Transverse colon (tissue), 4 donors: ENCODE data around the gene CEACAM19. TPM values are rescaled to one million over a fixed set of nuclear protein-coding genes. Genes with fewer than 3 reads are reported as not detected.
A peak's percentile ranks its signal among the peaks of the same experiment; 100 is the strongest.

Experiments
- DNase-seq: peaks from one replicate; pipeline ENCODE4 v3.0.0-alpha.2; 2019
- H3K27ac ChIP-seq, 4 donors: fragments of 200-600 bp; sonication (generic); 2 replicates each; pipeline ENCODE4 v1.5.1; 2016 to 2018; ENCODE audit warnings: inconsistent platforms in 4 of 4
- H3K27me3 ChIP-seq: fragments of 200-600 bp; sonication (generic); 2 replicates; pipeline ENCODE4 v1.5.1; 2017; ENCODE audit warnings: inconsistent platforms
- H3K36me3 ChIP-seq, 4 donors: fragments of 200-600 bp; sonication (generic); 2 replicates each; pipeline ENCODE4 v1.5.1; 2017 to 2019; ENCODE audit warnings: inconsistent platforms in 4 of 4
- H3K4me1 ChIP-seq, 4 donors: fragments of 200-600 bp; sonication (generic); 2 replicates each; pipeline ENCODE4 v1.5.1; 2017 to 2020; ENCODE audit warnings: inconsistent platforms in 4 of 4
- H3K4me3 ChIP-seq, 4 donors: fragments of 200-600 bp; sonication (generic); 1 replicate in 1 of 4; 2 replicates in 3 of 4; pipeline versions ENCODE4 v1.5.1 to v1.6.1; 2017 to 2019; ENCODE audit warnings: inconsistent platforms in 4 of 4
- H3K9me3 ChIP-seq, 2 donors: fragments of 200-600 bp; sonication (generic); 2 replicates each; pipeline ENCODE4 v1.5.1; 2017 to 2019; ENCODE audit warnings: inconsistent platforms in 2 of 2
- CTCF ChIP-seq, 5 experiments: fragments of 200-600 bp in 3 of 5; fragments of 450-650 bp in 2 of 5; sonication (generic) in 3 of 5; IDR thresholded peaks; 1 replicate in 2 of 5; 2 replicates in 3 of 5; pipeline ENCODE4 v1.5.1; 2016 to 2017; ENCODE audit warnings: antibody characterized with exemption in 5 of 5, inconsistent platforms in 3 of 5, mild to moderate bottlenecking in 2 of 5, moderate library complexity in 1 of 5
- EP300 ChIP-seq: sonication (generic); formaldehyde crosslinking; IDR thresholded peaks from one replicate; pipeline ENCODE4 v1.6.1; 2017; ENCODE audit warnings: antibody characterized with exemption, low read depth
- POLR2A ChIP-seq: fragments of 450-650 bp; IDR thresholded peaks from one replicate; pipeline ENCODE4 v1.6.1; 2016; ENCODE audit warnings: antibody characterized with exemption, mild to moderate bottlenecking, moderate library complexity
- POLR2AphosphoS5 ChIP-seq, 3 donors: sonication (generic); formaldehyde crosslinking; IDR thresholded peaks; one replicate each; pipeline ENCODE4 v1.6.1; 2016; ENCODE audit warnings: antibody characterized with exemption in 3 of 3
- WGBS, 2 donors: methylation state at CpG; one replicate each; pipeline ENCODE4 v1.1.5; 2018; ENCODE audit warnings: low coverage in 1 of 2; 5-methylcytosine and 5-hydroxymethylcytosine counted together
- in situ Hi-C, 4 donors: fragments of 200-750 bp; cut with MboI; loops; one replicate each; pipeline versions ENCODE4 v1.15.0 to v1.15.1; 2017; ENCODE audit warnings: low sequenced_read_pairs in 3 of 4, low pct_ligation_motif_present in 1 of 4, low pct_unique_long_range_greater_than_20kb in 1 of 4
- intact Hi-C: fragments of 100-400 bp; cut with DNase I; formaldehyde crosslinking; loops from one replicate; pipeline ENCODE4 v1.15.1; 2023; ENCODE audit warnings: low total_unique reads
- total RNA-seq, 4 donors: library from RNA; depleted of rRNA; stranded (reverse); fragments of >200 nt; gene quantifications; one replicate each; pipeline ENCODE4 v1.1.0, GENCODE V29; 2016

CEACAM19 gene
- total RNA-seq, 4 donors from 2014 or later, result 3.8 to 19.1 (median 9.9) TPM

GRCh38 chr19:44657211-44657921 is 13.9 kb upstream of the CEACAM19 start:
- 41% methylated on average over 25 of the region's 25 CpGs; no CpG with 5 or more reads in 1 of the 2 donors for WGBS, 2 donors
- in situ Hi-C loops, result loop anchor here in 3 of 4 donors (5.0 to 10.0 kb wide), 2 partner anchors 83 to 85 kb away; no protein-coding TSS in a partner anchor
- no peaks in the 10 kb centered on the region for H3K9me3 ChIP-seq
- no peak overlapping the region for H3K4me3 ChIP-seq
- no peak overlapping the region for H3K27ac ChIP-seq
- peaks cover 0 to 2% (median 0%) of the 10 kb centered on the region in 4 donors for H3K4me1 ChIP-seq
- intact Hi-C loops, result no loop called here
- peaks cover 0 to 21% (median 11%) of the 10 kb centered on the region in 4 donors for H3K36me3 ChIP-seq
- H3K27me3 ChIP-seq, result no peaks in the 10 kb centered on the region
- TF ChIP-seq POLR2A (no peak), CTCF (IDR thresholded peaks at IDR 0.05) (peak; percentile 82 to 93 (median 91))
- peak; percentile 63 for DNase-seq

GRCh38 chr19:44658069-44658733 is 13.1 kb upstream of the CEACAM19 start:
- no peaks in the 10 kb centered on the region for H3K9me3 ChIP-seq
- in situ Hi-C loops, result loop anchor here in 3 of 4 donors (5.0 to 10.0 kb wide), 2 partner anchors 83 to 86 kb away; no protein-coding TSS in a partner anchor
- no peaks in the 10 kb centered on the region for H3K27me3 ChIP-seq
- H3K36me3 ChIP-seq, result peaks cover 0 to 21% (median 13%) of the 10 kb centered on the region in 4 donors
- H3K4me3 ChIP-seq, result no peak overlapping the region
- H3K27ac ChIP-seq, result no peak overlapping the region
- H3K4me1 ChIP-seq, result peaks cover 0 to 2% (median 0%) of the 10 kb centered on the region in 4 donors
- DNase-seq, result no peak
- 89 to 90% methylated on average over 2 to 3 of the region's 3 CpGs for WGBS, 2 donors
- intact Hi-C loops, result loop anchor here (2.0 kb wide), 1 partner anchor 89 kb away; no protein-coding TSS in a partner anchor
- TF ChIP-seq CTCF (IDR thresholded peaks at IDR 0.05) (no peak), POLR2AphosphoS5 (IDR thresholded peaks at IDR 0.05) (no peak), EP300 (no peak), POLR2A (no peak)

- Histone ChIP-seq H3K36me3 (peaks cover 0 to 21% (median 11%) of the 10 kb centered on the region in 4 donors), H3K4me3 (no peak overlapping the region), H3K27ac (no peak overlapping the region), H3K9me3 (no peaks in the 10 kb centered on the region), H3K27me3 (no peaks in the 10 kb centered on the region), H3K4me1 (no peaks in the 10 kb centered on the region)
- no peak for DNase-seq
- WGBS, 2 donors, result 92% methylated on average over 4 of the region's 4 CpGs; no CpG with 5 or more reads in 1 of the 2 donors
- intact Hi-C loops, result no loop called here
- TF ChIP-seq POLR2A (no peak), CTCF (IDR thresholded peaks at IDR 0.05) (no peak), EP300 (no peak), POLR2AphosphoS5 (IDR thresholded peaks at IDR 0.05) (no peak)
- in situ Hi-C loops, result loop anchor here in 1 of 4 donors (5.0 kb wide), 1 partner anchor 88 kb away; no protein-coding TSS in a partner anchor
Measured at GRCh38 chr19:44660081-44660480, 11.2 kb upstream of the CEACAM19 start.

- H3K4me1 ChIP-seq, result no peaks in the 10 kb centered on the region
- WGBS, 2 donors, result 87% methylated on average over 11 of the region's 11 CpGs; no CpG with 5 or more reads in 1 of the 2 donors
- no peak overlapping the region for H3K4me3 ChIP-seq
- TF ChIP-seq POLR2A (no peak), POLR2AphosphoS5 (IDR thresholded peaks at IDR 0.05) (no peak), EP300 (no peak), CTCF (IDR thresholded peaks at IDR 0.05) (no peak)
- H3K27ac ChIP-seq, result no peak overlapping the region
- intact Hi-C loops (no loop called here), in situ Hi-C loops (loop anchor here in 1 of 4 donors (5.0 kb wide), 1 partner anchor 89 kb away; no protein-coding TSS in a partner anchor)
- H3K36me3 ChIP-seq, result peaks cover 0 to 21% (median 9%) of the 10 kb centered on the region in 4 donors
- H3K27me3 ChIP-seq, result no peaks in the 10 kb centered on the region
- no peak for DNase-seq
- H3K9me3 ChIP-seq, result no peaks in the 10 kb centered on the region
Measured at GRCh38 chr19:44661205-44661604, 10.1 kb upstream of the CEACAM19 start.
